ENCODE results near the gene VAMP4. TPM values are rescaled to one million over a fixed set of nuclear protein-coding genes. Genes with fewer than 3 reads are reported as not detected.

The VAMP4 gene, protein sequence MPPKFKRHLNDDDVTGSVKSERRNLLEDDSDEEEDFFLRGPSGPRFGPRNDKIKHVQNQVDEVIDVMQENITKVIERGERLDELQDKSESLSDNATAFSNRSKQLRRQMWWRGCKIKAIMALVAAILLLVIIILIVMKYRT
- polyA plus RNA-seq (2013, experiment 1 of 2), result 4.2 TPM
- 4.0 TPM for polyA plus RNA-seq (2013, experiment 2 of 2)

DNA sequence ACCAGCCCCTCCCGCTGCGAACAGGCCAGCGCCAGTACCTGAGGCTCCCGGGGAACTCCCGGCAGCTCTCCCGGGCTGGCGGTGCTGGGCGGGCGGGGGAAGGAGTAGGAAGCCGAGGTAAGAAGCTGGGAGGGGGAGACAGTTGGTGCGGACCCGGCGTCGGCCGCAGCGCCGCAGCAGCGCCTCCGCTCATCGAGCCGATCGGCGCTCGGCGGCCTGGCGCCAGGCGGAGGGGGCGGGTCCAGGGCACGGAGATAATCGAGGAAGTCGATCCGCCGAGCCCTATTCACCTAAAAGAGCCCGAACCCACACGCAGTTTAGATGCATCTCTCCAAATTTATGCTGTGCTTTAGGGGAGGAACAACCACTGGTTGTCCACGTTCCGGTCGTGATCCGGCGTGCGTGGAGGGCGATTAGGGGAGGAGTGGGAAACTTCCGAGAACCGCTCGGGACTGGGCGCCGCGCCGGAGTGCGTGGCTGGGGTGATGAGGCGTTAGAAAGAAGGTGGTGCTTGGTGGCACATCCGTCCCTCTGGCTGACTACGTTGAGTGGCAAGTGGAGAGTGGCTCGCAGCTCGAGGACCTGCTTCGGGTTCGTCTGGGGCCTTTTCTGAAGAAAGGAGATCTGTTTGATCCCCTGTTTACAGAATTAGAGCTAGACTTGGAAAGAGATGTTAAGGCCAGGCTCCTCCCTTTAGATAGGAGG, at the start of gene VAMP4:
Gene VAMP4, minus strand, starts transcription at position 194 of the 705 bp plus-strand sequence. CDS start 3,651 bp downstream, outside the sequence.
- peak within 1 kb of the TSS; percentile 35 for H3K18ac ChIP-seq (ENCODE audit: low read length)
- H2BK5ac ChIP-seq (ENCODE audit: low read length), result peak within 1 kb of the TSS; percentile 73
- H3K4me3 ChIP-seq (ENCODE audit: low read length), result peak within 1 kb of the TSS; percentile 78
- H2BK120ac ChIP-seq (ENCODE audit: low read depth, low read length), result no peak within 1 kb of the TSS
- WGBS (ENCODE audit: extremely low coverage, insufficient coverage, low lambda C conversion rate), result no CpG with 5 or more reads among the region's 57 CpGs
- DNase-seq, result peak; percentile 94
- H4K8ac ChIP-seq (ENCODE audit: low read depth, low read length), result no peak within 1 kb of the TSS
- peak within 1 kb of the TSS; percentile 87 for H3K27ac ChIP-seq (ENCODE audit: low read depth, low read length)
- H3K79me1 ChIP-seq (ENCODE audit: low read length), result peaks cover 2% of the 10 kb centered on the region
- H3K4me1 ChIP-seq (ENCODE audit: control insufficient read depth, low read depth, low read length), result peaks cover 7% of the 10 kb centered on the region
- H3K27me3 ChIP-seq (ENCODE audit: insufficient read depth, low read length, poor library complexity), result no peaks in the 10 kb centered on the region
- H2AK5ac ChIP-seq (ENCODE audit: low read length), result no peak within 1 kb of the TSS
- peak within 1 kb of the TSS; percentile 56 for H3K23ac ChIP-seq (ENCODE audit: low read length)
- peak within 1 kb of the TSS; percentile 5 for H3K4ac ChIP-seq (ENCODE audit: low read depth, low read length)
- H3K4me2 ChIP-seq (ENCODE audit: low read length), result peak within 1 kb of the TSS; percentile 98
- H4K5ac ChIP-seq (ENCODE audit: low read length), result no peak within 1 kb of the TSS
- peak within 1 kb of the TSS; percentile 95 for H3K9ac ChIP-seq (ENCODE audit: low read length)
- H3K79me2 ChIP-seq (ENCODE audit: control insufficient read depth, insufficient read depth, low read length), result no peaks in the 10 kb centered on the region
- peak within 1 kb of the TSS; percentile 98 for H3K56ac ChIP-seq (ENCODE audit: low read length)
- no peak within 1 kb of the TSS for H2BK15ac ChIP-seq (replicated peaks; ENCODE audit: low read depth)
- no peaks in the 10 kb centered on the region for H3K36me3 ChIP-seq (ENCODE audit: control insufficient read depth, insufficient read depth, low read length)

DNA sequence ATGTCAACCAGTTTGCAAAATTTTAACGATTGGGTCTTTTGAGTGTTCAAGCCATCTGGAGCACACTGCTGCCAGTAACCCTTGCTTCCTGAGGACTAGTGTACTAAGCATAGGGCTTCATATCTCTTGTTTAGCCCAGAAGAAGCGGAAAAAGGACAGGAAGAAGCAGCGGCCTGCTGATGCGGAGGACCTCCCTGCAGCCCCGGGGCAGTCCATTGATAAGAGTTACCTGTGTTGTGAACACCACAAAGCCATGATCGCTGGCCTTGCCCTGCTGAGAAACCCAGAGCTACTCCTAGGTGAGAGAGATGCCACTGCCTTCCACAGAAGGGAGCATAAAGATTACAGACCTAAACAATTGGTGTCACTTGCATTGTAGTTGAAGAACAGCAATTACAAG, 48.5 kb upstream of the VAMP4 start:
- Histone ChIP-seq H3K4me3 (ENCODE audit: low read length) (no peak overlapping the region), H3K4me2 (ENCODE audit: low read length) (no peak overlapping the region), H4K5ac (ENCODE audit: low read length) (no peak overlapping the region), H2BK5ac (ENCODE audit: low read length) (no peak overlapping the region), H3K23ac (ENCODE audit: low read length) (no peak overlapping the region), H3K27me3 (ENCODE audit: insufficient read depth, low read length, poor library complexity) (no peaks in the 10 kb centered on the region), H3K18ac (ENCODE audit: low read length) (no peak overlapping the region), H4K8ac (ENCODE audit: low read depth, low read length) (no peak overlapping the region), H3K4me1 (ENCODE audit: control insufficient read depth, low read depth, low read length) (no peaks in the 10 kb centered on the region), H2BK120ac (ENCODE audit: low read depth, low read length) (no peak overlapping the region), H2BK15ac (replicated peaks; ENCODE audit: low read depth) (no peak overlapping the region), H3K56ac (ENCODE audit: low read length) (no peak overlapping the region), H3K79me2 (ENCODE audit: control insufficient read depth, insufficient read depth, low read length) (peaks cover 7% of the 10 kb centered on the region), H3K4ac (ENCODE audit: low read depth, low read length) (no peak overlapping the region), H3K27ac (ENCODE audit: low read depth, low read length) (no peak overlapping the region), H2AK5ac (ENCODE audit: low read length) (no peak overlapping the region), H3K9ac (ENCODE audit: low read length) (no peak overlapping the region), H3K36me3 (ENCODE audit: control insufficient read depth, insufficient read depth, low read length) (peaks cover 24% of the 10 kb centered on the region), H3K79me1 (ENCODE audit: low read length) (peaks cover 8% of the 10 kb centered on the region)
- WGBS (ENCODE audit: extremely low coverage, insufficient coverage, low lambda C conversion rate), result no CpG with 5 or more reads among the region's 6 CpGs
- DNase-seq, result no peak

DNA sequence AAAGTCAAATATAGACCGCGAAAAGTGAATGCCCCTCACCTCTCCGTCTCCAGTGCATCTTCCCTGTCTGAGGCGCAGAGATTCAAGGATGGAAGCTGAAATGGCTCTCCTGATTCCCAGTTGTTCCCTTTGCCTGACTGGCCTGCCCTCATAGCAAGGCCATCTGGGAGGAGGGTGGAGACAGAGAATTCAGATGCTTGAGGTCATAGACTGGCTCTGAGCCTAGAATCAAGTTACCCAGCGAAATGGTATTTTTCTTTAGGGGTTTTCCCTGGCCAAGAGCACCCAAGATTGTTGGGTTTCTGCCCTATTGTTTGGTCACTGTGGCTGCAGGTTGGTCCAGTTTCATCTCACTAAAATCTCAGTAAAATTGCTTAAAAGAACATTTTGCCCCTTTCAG, 46.8 kb upstream of the VAMP4 start:
- no peaks in the 10 kb centered on the region for H3K4me1 ChIP-seq (ENCODE audit: control insufficient read depth, low read depth, low read length)
- no peak overlapping the region for H3K18ac ChIP-seq (ENCODE audit: low read length)
- H4K5ac ChIP-seq (ENCODE audit: low read length), result no peak overlapping the region
- H3K4ac ChIP-seq (ENCODE audit: low read depth, low read length), result no peak overlapping the region
- H3K56ac ChIP-seq (ENCODE audit: low read length), result no peak overlapping the region
- DNase-seq, result no peak
- no CpG with 5 or more reads among the region's 5 CpGs for WGBS (ENCODE audit: extremely low coverage, insufficient coverage, low lambda C conversion rate)
- H3K4me3 ChIP-seq (ENCODE audit: low read length), result no peak overlapping the region
- H2BK5ac ChIP-seq (ENCODE audit: low read length), result no peak overlapping the region
- no peak overlapping the region for H3K27ac ChIP-seq (ENCODE audit: low read depth, low read length)
- H3K36me3 ChIP-seq (ENCODE audit: control insufficient read depth, insufficient read depth, low read length), result peaks cover 22% of the 10 kb centered on the region
- peaks cover 13% of the 10 kb centered on the region for H3K79me1 ChIP-seq (ENCODE audit: low read length)
- no peaks in the 10 kb centered on the region for H3K27me3 ChIP-seq (ENCODE audit: insufficient read depth, low read length, poor library complexity)
- H3K79me2 ChIP-seq (ENCODE audit: control insufficient read depth, insufficient read depth, low read length), result peaks cover 20% of the 10 kb centered on the region
- H3K4me2 ChIP-seq (ENCODE audit: low read length), result no peak overlapping the region
- H2BK15ac ChIP-seq (replicated peaks; ENCODE audit: low read depth), result no peak overlapping the region
- no peak overlapping the region for H2BK120ac ChIP-seq (ENCODE audit: low read depth, low read length)
- H4K8ac ChIP-seq (ENCODE audit: low read depth, low read length), result no peak overlapping the region
- no peak overlapping the region for H2AK5ac ChIP-seq (ENCODE audit: low read length)
- no peak overlapping the region for H3K23ac ChIP-seq (ENCODE audit: low read length)
- H3K9ac ChIP-seq (ENCODE audit: low read length), result no peak overlapping the region

DNA sequence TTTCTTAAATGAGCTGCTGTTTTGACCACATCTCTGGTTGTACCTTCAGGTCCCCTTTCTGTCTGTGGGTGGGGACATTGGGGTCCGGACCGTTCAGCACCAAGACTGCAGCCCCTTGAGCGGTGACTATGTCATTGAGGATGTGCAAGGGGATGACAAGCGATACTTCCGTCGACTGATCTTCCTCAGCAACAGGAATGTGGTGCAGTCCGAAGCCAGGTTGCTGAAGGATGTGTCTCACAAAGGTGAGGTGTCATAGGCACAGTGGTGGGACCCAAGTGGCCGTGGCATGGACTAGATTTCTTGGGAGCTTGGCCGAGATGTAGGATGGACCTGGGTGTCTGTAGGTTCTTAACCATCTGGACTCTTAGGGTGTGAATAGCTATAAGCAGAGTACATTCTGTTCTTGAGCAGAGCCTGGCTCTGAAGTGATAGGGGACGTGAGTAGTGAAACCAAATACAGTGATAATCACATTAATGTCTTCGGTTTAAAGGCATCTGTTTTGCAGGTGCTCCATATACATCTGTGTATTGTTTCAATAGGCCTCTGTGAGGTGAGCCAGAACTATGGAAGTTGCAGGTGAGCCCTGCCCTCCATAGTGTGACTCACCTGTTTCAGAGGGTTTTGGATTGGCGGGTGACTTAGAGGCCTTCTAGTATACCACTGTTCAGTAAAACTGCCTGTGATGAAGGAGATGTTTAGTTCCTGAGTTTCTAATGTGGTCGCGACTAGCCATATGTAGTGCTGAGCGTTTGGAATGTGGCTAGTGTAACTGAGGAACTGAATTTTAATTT, 46.0 kb upstream of the VAMP4 start:
- peaks cover 22% of the 10 kb centered on the region for H3K36me3 ChIP-seq (ENCODE audit: control insufficient read depth, insufficient read depth, low read length)
- H3K9ac ChIP-seq (ENCODE audit: low read length), result no peak overlapping the region
- no peak overlapping the region for H4K8ac ChIP-seq (ENCODE audit: low read depth, low read length)
- H4K5ac ChIP-seq (ENCODE audit: low read length), result no peak overlapping the region
- no peaks in the 10 kb centered on the region for H3K27me3 ChIP-seq (ENCODE audit: insufficient read depth, low read length, poor library complexity)
- DNase-seq, result no peak
- no peak overlapping the region for H2BK5ac ChIP-seq (ENCODE audit: low read length)
- no peak overlapping the region for H3K4ac ChIP-seq (ENCODE audit: low read depth, low read length)
- no peak overlapping the region for H2BK15ac ChIP-seq (replicated peaks; ENCODE audit: low read depth)
- no peak overlapping the region for H2BK120ac ChIP-seq (ENCODE audit: low read depth, low read length)
- no peak overlapping the region for H2AK5ac ChIP-seq (ENCODE audit: low read length)
- no peak overlapping the region for H3K4me3 ChIP-seq (ENCODE audit: low read length)
- H3K23ac ChIP-seq (ENCODE audit: low read length), result no peak overlapping the region
- no peak overlapping the region for H3K18ac ChIP-seq (ENCODE audit: low read length)
- no peak overlapping the region for H3K4me2 ChIP-seq (ENCODE audit: low read length)
- no peaks in the 10 kb centered on the region for H3K4me1 ChIP-seq (ENCODE audit: control insufficient read depth, low read depth, low read length)
- no peak overlapping the region for H3K56ac ChIP-seq (ENCODE audit: low read length)
- peaks cover 27% of the 10 kb centered on the region for H3K79me2 ChIP-seq (ENCODE audit: control insufficient read depth, insufficient read depth, low read length)
- no CpG with 5 or more reads among the region's 15 CpGs for WGBS (ENCODE audit: extremely low coverage, insufficient coverage, low lambda C conversion rate)
- peaks cover 15% of the 10 kb centered on the region for H3K79me1 ChIP-seq (ENCODE audit: low read length)
- H3K27ac ChIP-seq (ENCODE audit: low read depth, low read length), result no peak overlapping the region

DNA sequence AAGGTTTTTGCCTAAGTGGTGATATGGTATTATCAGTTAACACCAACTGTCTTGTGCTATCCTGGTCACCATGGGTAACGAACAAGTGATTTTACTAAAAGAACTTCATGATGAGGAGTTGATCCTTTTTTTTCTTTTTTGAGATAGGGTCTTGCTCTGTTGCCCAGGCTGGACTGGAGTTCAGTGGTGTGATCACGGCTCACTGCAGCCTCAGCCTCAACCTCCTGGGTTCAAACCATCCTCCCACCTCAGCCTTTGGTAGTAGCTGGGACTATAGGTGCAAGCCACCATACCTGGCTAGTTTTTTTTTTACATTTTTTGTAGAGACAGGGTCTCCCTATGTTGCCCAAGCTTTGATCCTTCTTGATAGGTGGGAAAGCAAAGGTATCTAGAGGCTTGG, 44.7 kb upstream of the VAMP4 start:
- no peak overlapping the region for H2AK5ac ChIP-seq (ENCODE audit: low read length)
- no peak for DNase-seq
- no peak overlapping the region for H3K4me2 ChIP-seq (ENCODE audit: low read length)

More for the DNA sequence above, 44.7 kb upstream of the VAMP4 start:
- H3K23ac ChIP-seq (ENCODE audit: low read length), result no peak overlapping the region
- peaks cover 3% of the 10 kb centered on the region for H3K4me1 ChIP-seq (ENCODE audit: control insufficient read depth, low read depth, low read length)
- H3K79me1 ChIP-seq (ENCODE audit: low read length), result peaks cover 18% of the 10 kb centered on the region
- H2BK120ac ChIP-seq (ENCODE audit: low read depth, low read length), result no peak overlapping the region
- no peak overlapping the region for H4K8ac ChIP-seq (ENCODE audit: low read depth, low read length)
- H3K27ac ChIP-seq (ENCODE audit: low read depth, low read length), result no peak overlapping the region
- H3K9ac ChIP-seq (ENCODE audit: low read length), result no peak overlapping the region
- H2BK5ac ChIP-seq (ENCODE audit: low read length), result no peak overlapping the region
- H3K4me3 ChIP-seq (ENCODE audit: low read length), result no peak overlapping the region
- peaks cover 16% of the 10 kb centered on the region for H3K36me3 ChIP-seq (ENCODE audit: control insufficient read depth, insufficient read depth, low read length)
- WGBS (ENCODE audit: extremely low coverage, insufficient coverage, low lambda C conversion rate), result no CpG with 5 or more reads among the region's 2 CpGs
- H2BK15ac ChIP-seq (replicated peaks; ENCODE audit: low read depth), result no peak overlapping the region
- H3K4ac ChIP-seq (ENCODE audit: low read depth, low read length), result no peak overlapping the region
- no peak overlapping the region for H3K18ac ChIP-seq (ENCODE audit: low read length)
- no peak overlapping the region for H4K5ac ChIP-seq (ENCODE audit: low read length)
- H3K27me3 ChIP-seq (ENCODE audit: insufficient read depth, low read length, poor library complexity), result no peaks in the 10 kb centered on the region
- H3K56ac ChIP-seq (ENCODE audit: low read length), result no peak overlapping the region
- H3K79me2 ChIP-seq (ENCODE audit: control insufficient read depth, insufficient read depth, low read length), result peaks cover 40% of the 10 kb centered on the region

Measured in mesendoderm (in vitro differentiated cells).